ENCODE results near the gene NOP9. TPM values are rescaled to one million over a fixed set of nuclear protein-coding genes. Genes with fewer than 3 reads are reported as not detected.

The NOP9 gene
- total RNA-seq, 1 experiment from 2014 or later: 39.4 TPM

DNA sequence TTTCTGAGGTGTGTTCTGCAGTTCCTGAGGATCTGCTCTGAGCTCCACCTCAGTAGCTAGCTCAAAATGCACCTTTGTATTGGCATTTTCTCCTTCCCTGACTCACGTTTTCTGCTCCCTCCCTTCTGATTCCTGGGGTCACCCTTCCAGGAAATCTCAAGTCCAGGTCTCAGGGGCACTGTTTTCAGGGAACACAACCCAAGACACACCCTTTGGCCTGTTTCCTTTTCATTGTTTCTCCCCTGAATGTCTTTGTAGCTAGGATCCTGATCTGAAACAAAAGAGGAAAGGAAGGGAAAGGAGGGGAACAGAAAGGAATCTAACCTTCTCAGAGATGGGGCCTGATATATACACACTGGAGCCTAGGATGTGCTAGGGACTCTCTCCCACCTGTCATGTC is 47.5 kb downstream of the NOP9 start:
- Histone ChIP-seq H3K79me2 (ENCODE audit: insufficient read depth, low read length) (no peaks in the 10 kb centered on the region), H3K4me1 (ENCODE audit: control insufficient read depth in 1 of 2, insufficient read depth in 2 of 2, low read length in 2 of 2) (peaks cover 0 to 5% of the 10 kb centered on the region in 2 experiments; a peak in 1 of 4 replicates), H3K4me2 (ENCODE audit: low read length) (no peak overlapping the region), H3K9me2 (ENCODE audit: insufficient read depth) (no peaks in the 10 kb centered on the region), H3K27me3 (ENCODE audit: insufficient read depth, low read length) (no peaks in the 10 kb centered on the region), H4K20me1 (ENCODE audit: insufficient read depth) (no peaks in the 10 kb centered on the region), H3K36me3 (ENCODE audit: control insufficient read depth in 1 of 2, insufficient read depth in 2 of 2, low read length in 2 of 2) (no peaks in the 10 kb centered on the region), H3K9me3 (ENCODE audit: control insufficient read depth in 1 of 2, insufficient read depth in 1 of 2, low read depth in 1 of 2, low read length in 2 of 2) (no peaks in the 10 kb centered on the region), H2AFZ (ENCODE audit: low read depth, low read length, poor library complexity, severe bottlenecking) (no peak overlapping the region), H3K27ac (ENCODE audit: low read depth, low read length) (no peak overlapping the region), H3K4me3 (replicated peaks in 1 of 2; ENCODE audit: low read depth in 1 of 2, low read length in 2 of 2) (no peak overlapping the region), H3K9ac (ENCODE audit: low read length) (no peak overlapping the region)
- no peak for TF ChIP-seq TCF7L2 (IDR thresholded peaks at IDR 0.05; ENCODE audit: borderline replicate concordance, extremely low read depth, insufficient read depth, insufficient read length)
- TF ChIP-seq, protein P1, sequence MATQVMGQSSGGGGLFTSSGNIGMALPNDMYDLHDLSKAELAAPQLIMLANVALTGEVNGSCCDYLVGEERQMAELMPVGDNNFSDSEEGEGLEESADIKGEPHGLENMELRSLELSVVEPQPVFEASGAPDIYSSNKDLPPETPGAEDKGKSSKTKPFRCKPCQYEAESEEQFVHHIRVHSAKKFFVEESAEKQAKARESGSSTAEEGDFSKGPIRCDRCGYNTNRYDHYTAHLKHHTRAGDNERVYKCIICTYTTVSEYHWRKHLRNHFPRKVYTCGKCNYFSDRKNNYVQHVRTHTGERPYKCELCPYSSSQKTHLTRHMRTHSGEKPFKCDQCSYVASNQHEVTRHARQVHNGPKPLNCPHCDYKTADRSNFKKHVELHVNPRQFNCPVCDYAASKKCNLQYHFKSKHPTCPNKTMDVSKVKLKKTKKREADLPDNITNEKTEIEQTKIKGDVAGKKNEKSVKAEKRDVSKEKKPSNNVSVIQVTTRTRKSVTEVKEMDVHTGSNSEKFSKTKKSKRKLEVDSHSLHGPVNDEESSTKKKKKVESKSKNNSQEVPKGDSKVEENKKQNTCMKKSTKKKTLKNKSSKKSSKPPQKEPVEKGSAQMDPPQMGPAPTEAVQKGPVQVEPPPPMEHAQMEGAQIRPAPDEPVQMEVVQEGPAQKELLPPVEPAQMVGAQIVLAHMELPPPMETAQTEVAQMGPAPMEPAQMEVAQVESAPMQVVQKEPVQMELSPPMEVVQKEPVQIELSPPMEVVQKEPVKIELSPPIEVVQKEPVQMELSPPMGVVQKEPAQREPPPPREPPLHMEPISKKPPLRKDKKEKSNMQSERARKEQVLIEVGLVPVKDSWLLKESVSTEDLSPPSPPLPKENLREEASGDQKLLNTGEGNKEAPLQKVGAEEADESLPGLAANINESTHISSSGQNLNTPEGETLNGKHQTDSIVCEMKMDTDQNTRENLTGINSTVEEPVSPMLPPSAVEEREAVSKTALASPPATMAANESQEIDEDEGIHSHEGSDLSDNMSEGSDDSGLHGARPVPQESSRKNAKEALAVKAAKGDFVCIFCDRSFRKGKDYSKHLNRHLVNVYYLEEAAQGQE (IDR thresholded peaks at IDR 0.05; ENCODE audit: low read depth): no peak
- TF ChIP-seq RAD21 (IDR thresholded peaks at IDR 0.05; ENCODE audit: low read depth): no peak
- no peak for TF ChIP-seq POLR2A (IDR thresholded peaks at IDR 0.05; ENCODE audit: borderline replicate concordance, extremely low read depth, insufficient read depth, insufficient read length)
- no peak for TF ChIP-seq ZFX (IDR thresholded peaks at IDR 0.05)
- no peak for TF ChIP-seq SRF (IDR thresholded peaks at IDR 0.05; ENCODE audit: low read depth)
- TF ChIP-seq, protein P2, sequence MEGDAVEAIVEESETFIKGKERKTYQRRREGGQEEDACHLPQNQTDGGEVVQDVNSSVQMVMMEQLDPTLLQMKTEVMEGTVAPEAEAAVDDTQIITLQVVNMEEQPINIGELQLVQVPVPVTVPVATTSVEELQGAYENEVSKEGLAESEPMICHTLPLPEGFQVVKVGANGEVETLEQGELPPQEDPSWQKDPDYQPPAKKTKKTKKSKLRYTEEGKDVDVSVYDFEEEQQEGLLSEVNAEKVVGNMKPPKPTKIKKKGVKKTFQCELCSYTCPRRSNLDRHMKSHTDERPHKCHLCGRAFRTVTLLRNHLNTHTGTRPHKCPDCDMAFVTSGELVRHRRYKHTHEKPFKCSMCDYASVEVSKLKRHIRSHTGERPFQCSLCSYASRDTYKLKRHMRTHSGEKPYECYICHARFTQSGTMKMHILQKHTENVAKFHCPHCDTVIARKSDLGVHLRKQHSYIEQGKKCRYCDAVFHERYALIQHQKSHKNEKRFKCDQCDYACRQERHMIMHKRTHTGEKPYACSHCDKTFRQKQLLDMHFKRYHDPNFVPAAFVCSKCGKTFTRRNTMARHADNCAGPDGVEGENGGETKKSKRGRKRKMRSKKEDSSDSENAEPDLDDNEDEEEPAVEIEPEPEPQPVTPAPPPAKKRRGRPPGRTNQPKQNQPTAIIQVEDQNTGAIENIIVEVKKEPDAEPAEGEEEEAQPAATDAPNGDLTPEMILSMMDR (IDR thresholded peaks at IDR 0.05 in 2 of 3, conservative IDR thresholded peaks at IDR 0.05 in 1 of 3; ENCODE audit: borderline replicate concordance in 1 of 3, insufficient read depth in 1 of 3, low read depth in 2 of 3, low read length in 2 of 3): no peak
- TF ChIP-seq POLR2AphosphoS5 (IDR thresholded peaks at IDR 0.05; ENCODE audit: low read depth, low read length): no peak
- TF ChIP-seq EGR1 (IDR thresholded peaks at IDR 0.05; ENCODE audit: low read depth): no peak
- TF ChIP-seq YY1 (IDR thresholded peaks at IDR 0.05; ENCODE audit: extremely low read depth, insufficient replicate concordance, low read depth, low read length): no peak
- TF ChIP-seq ELF1 (IDR thresholded peaks at IDR 0.05; ENCODE audit: borderline replicate concordance, low read depth): no peak
- TF ChIP-seq ZNF274 (IDR thresholded peaks at IDR 0.05; ENCODE audit: low read depth, low read length): no peak
- no peak for TF ChIP-seq SIN3A (IDR thresholded peaks at IDR 0.05; ENCODE audit: low read depth)
- TF ChIP-seq CEBPB (IDR thresholded peaks at IDR 0.05; ENCODE audit: low read depth): no peak
- ATAC-seq (no peak), DNase-seq (ENCODE audit: low read depth, low spot score) (no peak)
- POLR2A ChIA-PET: no interaction called here
- intact Hi-C loops (cut with micrococcal nuclease): no loop called here
- CTCF ChIA-PET: interaction anchor here (0.8 kb wide), 1 partner anchor 14 kb away, joined by 3 read pairs; no protein-coding TSS in a partner anchor
- BruUV-seq (replicated peaks): no TSS peak
- RAD21 ChIA-PET (ENCODE audit: low non-redundant PET in 1 of 2, low total read pairs in 2 of 2, uncharacterized antibody in 2 of 2, unreplicated experiment in 2 of 2): no interaction called here
